ENCODE results near the gene TXLNB.
"Not testable (repeated sequence)": the region's sequence is repeated elsewhere in the genome, so short reads cannot be mapped to it uniquely, and the experiment has no call there.

TXLNB gene

DNA sequence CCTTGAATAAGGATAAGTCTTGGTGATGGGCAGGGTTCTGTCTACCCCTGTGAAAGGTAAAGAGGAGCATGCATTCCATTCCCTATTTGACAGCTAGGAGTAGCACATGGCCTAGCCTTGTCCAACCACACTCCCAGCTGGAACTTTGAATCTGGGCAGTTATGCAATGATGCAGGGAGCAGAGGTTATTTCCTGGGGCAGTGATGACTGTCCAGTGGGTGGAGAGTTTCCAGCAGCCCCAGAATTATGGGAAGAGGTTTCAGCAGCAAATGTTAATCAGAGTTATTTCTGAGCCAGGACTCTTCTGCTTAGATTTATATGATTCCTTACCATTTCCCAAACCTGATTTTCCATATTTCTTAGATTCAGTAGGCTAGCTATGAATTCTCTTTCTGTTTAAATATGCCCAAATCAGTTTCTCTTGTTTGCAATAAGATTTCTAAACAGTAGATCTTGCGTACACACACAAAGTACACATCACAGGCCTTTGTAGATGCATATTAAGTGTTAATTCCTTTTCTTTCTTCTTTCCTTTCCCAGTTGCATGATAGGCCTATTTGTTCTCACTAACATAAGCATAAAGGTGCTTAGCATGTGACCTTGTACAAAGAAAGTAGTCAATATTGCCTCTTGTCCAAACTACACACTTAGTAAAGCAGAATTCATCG is 17.3 kb upstream of the TXLNB start:
- FAIRE-seq: no peak

DNA sequence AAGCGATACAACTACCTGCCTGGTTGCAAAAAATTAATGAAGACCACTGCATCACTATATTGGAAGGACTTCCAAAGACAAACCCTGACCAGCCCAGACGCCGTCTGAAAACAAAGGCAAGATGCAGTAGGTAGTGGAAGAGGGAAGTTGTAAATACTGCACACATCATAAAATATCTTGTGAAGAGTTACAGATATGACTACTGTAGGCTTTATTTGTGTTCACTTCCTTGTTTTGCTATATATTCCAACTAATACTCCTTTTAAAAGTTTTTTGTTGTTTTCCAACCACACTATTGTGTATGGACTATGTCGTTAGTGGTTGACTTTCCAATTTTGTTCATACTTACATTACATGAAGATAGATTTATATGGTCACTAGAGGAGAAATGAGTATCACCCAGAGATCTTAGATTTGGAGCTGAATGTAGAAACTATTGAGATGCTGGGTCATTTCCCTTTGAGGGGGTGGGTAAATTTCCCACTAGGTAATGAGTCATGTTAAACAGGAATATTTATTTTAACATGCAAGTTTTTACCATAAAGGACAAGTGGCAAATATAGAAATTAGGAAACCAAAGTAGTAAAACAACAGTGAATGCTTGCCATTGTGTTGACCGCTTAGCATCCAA is 16.6 kb upstream of the TXLNB start:
- FAIRE-seq: no peak

DNA sequence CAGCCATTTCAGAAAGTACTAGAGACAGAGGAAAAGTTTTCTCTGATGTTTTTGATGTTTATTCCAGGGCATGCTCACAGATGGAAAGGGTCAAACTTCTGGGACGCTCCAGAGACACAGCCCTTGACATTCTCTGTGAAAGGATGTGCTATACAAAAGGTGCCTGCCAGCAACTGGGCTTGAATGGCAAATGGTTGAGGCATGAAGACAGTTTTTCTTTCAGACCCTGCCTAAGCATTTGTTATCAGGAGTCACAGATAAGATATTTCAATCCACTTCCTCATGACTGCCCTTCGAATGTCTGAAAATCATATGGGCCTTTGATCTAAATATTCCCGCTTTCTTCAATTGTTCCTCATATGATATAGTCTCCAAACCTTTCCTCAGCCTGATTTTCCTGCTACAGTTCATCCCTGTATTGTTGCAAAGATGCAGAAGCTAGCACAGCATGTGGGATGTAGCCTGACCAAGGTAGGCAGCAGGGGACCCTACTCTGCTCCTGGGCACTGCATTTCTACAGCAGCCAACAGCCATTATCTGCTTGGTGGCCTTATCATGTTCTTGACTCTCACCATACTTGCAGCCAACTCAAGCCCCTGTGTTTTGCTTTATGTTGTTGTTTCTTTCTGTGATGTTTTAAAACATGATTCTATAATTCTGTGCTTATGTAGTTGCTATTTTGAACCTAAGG is 14.6 kb upstream of the TXLNB start:
- FAIRE-seq: no peak

DNA sequence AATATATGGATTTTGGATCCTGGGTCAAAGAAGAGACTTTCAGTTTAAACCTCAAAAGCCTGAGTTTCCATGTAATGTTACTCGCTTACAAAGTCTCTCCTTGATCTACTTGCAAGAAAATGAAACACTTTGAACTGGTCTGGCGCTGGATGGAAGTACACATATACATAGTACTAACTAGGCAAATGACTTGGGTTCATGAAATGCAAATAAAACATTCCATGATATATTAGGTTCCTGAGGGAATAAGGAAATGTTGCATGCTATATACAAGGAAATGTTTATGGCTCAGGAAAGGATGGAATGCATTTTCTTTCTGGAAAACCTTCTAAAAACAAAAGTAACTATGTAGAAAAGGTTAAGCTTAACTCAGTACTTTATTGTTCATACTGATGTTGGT is 11.4 kb upstream of the TXLNB start:
- FAIRE-seq: no peak

DNA sequence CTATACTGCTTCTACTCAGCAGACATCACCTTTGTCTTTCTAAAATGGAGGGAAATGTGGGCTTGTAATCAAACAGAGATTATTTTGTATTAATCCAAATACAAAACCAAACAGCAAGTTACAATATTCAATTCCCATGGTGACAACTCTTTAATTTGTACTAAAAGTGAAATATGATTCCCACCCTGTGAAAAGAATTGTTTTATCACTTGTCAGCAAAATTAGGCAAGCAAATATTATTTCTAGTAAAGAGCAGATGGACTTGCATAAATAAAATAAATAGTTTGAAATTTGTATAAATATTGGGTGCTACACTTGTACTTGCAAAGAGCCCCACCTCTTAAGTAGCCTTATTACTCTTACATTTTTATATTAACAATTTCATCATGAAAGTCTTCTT is 6.1 kb upstream of the TXLNB start:
- FAIRE-seq: no peak

DNA sequence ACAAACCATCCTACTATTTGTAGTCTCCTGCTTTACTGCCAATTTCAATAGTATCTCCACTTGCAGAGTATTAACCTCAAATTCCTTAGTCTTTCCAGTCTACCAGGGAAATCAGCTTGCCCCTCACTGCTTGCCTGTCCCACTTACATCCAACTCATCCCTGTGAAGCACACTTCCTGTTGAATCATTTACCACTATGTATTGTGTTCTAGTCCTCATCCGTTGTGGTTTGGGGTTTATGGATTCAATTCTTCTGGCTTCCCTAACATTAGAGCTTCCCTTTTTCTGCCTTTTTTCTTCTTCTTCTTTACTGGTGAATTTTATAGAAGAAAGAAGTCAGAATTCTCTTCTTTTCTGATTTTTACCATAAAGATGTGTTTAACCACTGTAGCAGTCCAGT is 5.1 kb upstream of the TXLNB start:
- FAIRE-seq: no peak

DNA sequence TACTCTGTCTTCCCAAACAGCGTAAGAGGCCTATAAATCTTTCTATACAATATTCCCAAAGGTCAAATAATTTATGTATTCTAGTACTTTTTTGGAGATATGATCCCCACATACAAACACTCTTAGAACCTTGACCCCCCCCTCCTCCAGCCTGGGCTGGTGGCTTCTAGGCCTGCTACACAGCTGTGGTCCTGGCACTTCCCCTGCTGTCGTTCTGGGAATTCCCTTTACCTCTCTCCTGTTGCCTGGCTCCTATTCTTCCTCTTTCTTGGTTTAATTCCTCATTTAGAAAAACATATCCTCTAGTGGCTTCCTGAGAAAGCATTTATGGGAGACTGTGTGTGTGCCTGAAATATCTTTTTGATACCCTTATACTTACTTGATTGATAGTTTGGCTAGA is 4.1 kb upstream of the TXLNB start:
- no peak for FAIRE-seq

DNA sequence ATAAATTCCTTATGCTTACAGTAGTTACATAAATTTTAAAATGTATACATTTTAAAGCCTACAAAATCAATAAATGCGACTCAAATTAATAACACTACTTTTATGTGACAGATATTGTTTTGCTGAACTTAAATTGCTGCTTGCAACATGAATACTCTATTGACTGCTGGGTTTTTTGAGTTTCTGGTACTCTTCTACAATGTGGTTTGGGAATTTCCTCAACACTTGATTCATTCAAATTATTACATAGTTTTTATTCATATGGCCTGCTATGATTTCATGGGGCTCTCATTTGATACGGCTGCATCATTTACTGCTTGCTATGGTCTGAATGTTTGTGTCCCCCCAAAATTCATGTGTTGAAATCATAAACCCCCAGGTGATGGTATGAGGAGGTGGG is 2.3 kb upstream of the TXLNB start:
- FAIRE-seq: no peak

DNA sequence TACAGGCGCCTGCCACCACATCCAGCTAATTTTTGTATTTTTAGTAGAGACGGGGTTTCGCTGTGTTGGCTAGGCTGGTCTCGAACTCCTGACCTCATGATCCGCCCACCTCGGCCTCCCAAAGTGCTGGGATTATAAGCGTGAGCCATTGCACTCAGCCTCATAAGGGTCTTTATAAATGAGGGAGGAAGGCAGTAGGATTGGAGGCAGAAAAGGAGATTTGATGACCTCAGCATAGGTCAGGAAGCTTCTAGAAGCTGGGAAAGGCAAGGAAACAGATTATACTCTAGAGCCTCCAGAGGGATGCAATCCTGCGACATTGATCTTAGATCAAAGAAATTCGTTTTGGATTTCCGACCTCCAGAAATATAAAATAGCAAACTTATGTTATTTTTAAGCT is 1.4 kb upstream of the TXLNB start:
- FAIRE-seq: not testable (repeated sequence)

DNA sequence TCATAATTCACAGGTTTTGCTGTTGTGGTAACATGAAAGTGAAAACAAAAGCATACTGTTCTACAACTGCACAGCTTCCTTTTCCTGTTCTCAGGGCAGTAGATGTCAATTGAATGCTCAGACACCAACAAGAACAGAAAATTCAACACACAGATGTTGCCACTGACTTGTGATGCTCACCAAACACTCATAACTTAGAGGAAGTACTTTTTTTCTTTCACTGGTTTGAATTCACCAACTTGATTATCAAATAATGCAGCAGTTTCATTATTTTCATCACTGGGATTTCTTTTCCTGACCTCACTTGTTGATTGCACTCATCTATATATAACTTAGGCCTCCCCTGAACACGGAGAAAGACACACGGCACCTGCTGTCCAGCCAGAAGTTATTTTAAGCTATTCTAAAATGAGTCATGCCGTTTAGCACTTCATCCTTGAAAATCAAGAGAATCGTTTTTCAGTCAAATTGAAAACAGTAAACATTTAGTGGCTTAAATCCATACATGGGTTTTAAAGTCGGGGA is 949 bp downstream of the TXLNB start:
- FAIRE-seq: no peak

DNA sequence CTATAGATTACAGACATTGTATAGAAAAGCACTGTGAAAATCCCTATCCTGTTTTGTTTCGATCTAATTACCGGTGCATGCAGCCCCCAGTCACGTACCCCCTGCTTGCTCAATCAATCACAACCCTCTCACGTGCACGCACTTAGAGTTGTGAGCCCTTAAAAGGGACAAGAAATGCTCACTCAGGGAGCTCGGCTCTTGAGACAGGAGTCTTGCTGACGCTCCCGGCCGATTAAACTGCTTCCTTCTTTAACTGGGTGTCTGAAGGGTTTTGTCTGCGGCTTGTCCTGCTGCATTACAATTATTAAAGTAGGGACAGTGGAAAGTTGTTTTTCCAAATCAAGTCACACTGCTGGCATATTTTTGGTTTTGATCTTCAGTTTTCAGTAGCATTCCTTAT is 2.6 kb downstream of the TXLNB start:
- no peak for FAIRE-seq

DNA sequence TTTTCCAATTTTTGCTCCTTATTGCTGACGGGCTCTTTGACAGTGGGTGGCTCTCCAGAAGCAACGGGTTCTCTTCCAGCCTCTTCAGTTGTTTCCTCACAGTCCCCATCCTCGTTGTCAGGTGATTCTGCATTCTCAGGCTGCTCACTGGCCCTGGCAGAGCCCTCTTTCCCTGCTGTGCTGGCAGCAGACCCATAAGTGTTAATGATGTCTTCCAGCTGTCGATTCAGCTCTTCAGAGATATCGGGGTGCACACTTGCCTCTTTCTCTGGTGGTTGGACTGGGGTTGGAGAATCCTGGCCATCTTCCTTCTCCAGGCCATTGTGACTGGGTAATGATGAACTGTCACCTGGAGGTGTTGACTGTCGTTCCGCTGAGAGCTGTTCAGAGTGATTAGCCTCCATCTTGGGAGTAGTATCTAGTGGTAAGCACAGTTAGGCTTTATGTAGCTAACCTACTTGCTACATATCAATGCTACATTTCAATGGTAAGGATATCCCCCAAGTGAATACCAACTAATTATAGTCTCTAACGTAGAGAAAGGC is 3.2 kb downstream of the TXLNB start:
- FAIRE-seq: no peak

DNA sequence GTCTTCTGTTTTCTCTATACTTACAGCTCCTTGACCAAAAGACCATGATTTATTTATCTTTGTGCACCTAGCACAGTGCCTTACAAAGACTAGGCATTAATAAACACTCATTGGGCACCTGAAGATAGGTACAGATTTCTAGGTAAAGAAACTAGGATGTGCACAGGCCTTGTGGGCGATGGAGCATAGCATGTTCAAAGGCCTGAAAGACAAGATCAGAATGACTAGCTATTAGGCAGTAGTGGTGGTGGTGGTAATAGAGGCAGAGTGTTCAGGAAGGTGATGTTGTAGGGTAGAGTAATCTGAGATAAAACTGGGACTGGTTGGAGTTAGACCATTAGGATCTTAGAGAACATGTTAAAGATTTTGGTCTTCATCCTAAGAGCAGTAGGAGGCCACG is 3.9 kb downstream of the TXLNB start:
- FAIRE-seq: no peak

DNA sequence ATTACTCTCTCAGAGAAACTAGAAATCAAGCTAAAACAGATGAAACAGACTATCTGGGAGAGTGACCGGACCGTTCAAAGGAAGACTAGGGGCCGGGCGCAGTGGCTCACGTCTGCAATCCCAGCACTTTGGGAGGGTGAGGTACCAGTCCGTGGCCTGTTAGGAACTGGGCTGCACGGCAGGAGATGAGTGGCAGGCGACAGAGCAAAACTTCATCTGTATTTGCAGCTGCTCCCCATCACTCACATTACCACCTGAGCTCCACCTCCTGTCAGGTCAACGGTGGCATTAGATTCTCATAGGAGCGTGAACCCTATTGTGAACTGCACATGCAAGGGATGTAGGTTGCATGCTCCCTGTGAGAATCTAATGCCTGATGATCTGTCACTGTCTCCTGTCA is 5.4 kb downstream of the TXLNB start:
- not testable (repeated sequence) for FAIRE-seq

DNA sequence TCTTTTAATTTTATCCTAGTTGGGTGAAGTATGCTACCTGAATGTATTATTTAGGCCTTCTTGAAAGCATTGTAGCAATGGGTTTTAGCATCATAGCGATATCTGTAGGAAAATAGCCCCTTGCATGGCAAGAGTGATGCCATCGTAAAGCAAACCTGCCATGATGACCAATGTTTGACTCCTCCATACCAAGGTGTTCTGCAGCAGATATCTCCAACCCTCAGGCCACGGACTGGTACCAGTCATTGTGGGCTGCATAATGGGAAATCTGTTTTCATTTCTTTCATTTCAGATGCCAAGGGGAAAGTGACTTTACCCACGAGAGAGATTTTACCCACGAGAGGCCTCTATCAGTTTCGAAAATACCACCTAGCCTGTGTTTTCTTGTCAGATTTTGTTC is 6.2 kb downstream of the TXLNB start:
- no peak for FAIRE-seq

DNA sequence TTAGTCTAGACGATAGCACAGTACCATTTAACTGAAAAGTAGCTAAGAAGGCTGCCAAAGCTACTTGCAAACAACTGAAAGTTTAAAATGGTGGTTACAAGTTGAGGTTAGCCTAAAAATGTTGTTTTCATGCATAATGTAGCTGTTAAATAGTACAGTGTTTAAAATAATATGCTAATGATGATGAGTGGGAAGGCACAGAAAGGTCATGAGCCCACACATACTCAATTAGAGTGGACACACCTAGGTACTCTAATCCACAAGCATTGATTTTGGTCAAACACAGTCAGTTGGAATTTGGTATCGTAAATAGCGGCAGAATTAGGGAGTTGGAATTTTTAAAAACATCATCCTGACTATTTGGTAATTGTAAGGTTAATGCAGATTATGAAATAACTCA is 7.0 kb downstream of the TXLNB start:
- FAIRE-seq: no peak

DNA sequence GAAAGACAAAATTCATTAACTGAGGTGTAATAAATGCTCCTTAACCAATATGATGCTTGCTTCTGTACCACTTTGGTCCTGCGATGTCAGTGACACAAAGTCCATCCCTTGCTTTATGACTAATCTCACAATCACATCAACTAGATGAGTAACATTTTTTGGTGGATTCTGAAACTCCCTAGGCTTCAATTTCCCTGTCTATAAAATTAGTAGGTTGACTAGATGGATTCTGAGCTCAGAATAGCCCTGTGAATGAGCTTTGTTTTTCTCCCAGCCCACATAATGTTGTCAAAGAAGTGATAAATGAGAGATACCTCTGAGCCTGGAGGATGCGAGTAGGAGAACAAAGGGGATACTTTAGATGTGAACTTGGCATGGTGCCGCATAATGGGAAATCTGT is 9.1 kb downstream of the TXLNB start:
- FAIRE-seq: no peak

DNA sequence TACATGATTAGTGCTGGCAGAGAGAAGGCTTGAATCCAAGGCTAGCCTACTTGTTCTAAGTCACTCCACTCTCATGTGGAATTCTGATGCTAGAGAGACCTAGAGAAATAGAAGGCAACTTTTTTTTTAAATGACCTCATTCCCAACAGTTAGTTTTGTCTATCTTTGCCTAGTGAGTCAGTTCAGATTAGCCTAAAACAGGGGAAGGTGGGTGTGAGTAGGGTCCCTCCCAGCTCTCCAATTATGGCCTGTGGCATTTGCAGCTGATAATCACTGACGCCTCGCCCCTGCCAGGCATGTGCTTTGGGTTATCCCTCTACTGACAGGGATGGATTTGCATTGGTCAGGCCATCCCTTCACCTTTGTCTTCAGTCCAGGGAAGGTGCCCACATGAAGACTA is 13.6 kb downstream of the TXLNB start:
- no peak for FAIRE-seq

DNA sequence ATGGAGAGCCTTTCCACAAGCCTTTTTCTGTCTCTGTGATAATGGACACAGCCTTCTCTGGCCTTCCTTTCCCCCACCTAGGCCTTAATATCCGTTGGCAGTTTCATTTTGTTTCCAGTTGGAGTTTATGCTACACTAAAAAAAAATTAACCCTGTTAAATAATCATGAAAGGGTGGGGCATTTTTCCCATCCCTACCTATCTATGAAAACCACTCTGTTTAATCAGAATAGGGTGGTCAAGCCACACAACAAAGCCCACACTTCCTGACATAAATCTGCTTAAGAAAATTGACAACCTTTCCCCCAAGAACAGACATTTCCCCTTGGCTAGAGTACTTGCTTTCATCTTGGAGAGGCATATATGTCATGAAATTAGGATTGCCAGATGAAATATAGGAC is 14.2 kb downstream of the TXLNB start:
- FAIRE-seq: no peak

DNA sequence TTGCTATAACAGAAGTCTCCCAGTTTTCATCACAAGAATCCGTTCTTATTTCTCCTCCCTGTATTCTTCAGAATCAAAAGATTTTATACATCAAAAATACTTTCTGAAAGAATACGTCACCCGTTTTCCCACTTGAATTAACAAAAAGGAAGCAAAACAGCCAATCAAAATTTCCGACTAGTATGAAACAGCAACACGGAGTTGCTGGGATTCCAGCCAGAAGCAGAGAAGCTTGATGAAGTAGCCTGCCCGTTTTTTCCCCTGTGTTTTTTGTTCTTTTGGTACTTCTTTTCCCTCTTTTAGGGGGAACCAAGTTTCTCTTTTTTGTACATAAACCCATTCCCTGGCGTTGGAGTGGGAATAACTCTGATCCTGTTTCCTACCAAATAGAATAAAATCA is 14.6 kb downstream of the TXLNB start:
- FAIRE-seq: no peak

DNA sequence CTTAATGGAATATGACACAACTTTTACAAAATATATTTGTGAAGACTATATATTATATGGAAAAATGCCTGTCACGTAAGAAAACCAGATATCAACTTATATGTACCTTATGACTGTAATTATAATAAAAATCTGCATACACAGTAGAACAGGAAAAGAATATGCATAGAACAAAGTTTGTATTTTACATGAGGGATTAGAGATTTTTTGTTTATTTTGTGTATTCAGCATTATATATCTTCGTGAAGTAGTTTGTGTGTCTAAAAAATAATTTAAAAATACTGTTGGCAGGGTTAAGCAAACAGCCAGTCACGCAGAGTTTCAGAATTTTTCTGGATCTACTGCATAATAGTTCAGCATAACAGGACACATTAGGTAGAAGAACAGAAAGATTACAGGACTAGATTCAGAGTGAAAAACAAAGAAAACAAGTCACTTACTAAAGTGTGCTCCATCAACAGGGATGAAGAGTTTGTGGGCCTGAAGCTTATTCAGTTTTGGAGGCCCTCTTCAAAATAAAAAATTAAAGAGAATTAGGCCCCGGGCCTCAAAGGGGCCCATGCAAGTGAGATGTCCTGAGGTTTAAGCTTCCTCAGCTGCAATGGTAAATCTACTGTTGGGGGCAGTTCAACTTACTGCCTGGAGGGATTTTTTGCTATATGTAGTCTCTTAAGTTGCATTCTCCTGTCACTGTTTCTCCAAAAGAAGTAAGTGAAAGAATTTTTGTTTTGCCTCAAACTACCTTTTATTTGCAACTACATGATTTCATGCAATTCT is 16.3 kb downstream of the TXLNB start:
- no peak for FAIRE-seq

DNA sequence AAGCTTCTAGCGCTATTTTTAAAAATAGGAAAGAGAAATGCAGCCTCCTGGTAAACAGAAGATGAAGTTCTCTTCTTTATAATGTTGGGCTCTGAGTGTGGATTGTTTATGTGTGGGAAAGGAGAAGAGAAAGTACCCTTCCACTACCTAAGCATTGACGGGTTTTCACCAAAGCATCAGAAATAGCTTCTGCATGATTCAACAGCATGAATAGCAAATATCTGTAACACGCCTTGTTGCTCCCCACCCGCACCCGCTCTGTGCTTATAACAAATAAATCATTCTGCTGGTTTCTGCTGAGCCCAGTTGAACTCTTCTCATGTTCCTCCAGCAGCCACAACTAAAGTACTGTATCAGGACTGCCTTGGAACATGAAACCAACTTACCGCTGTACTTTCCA is 20.7 kb downstream of the TXLNB start:
- no peak for FAIRE-seq

DNA sequence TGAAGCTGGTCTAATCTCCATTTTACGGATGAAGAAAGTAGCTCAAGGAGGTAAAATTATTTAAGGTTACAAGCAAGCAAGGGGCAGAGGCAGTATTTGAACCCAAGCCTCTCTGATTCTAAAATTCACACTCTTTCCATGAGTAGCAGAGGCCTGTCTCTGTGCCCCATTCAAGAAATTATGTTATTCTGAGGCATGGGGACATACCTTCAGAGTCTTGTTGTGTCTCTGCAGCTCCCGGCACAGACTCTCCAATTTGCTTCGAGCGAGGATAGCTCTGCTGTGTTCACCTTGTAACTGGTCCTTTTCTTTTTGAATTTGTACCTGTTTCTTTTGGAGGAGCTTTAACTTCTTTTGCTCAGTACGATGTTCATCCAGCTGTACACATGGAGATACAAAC is 21.5 kb downstream of the TXLNB start:
- no peak for FAIRE-seq
